Uterus (tissue), 2 donors: ENCODE results near the gene SAFB.

Experiments used
- CTCF ChIP-seq, 4 experiments: fragments of 200-600 bp in 2 of 4; fragments of 450-650 bp in 2 of 4; sonication (generic) in 2 of 4; IDR thresholded peaks; one replicate each; pipeline ENCODE4 v1.5.1; 2016 to 2019; ENCODE audit warnings: antibody characterized with exemption in 4 of 4, mild to moderate bottlenecking in 2 of 4, moderate library complexity in 1 of 4
- POLR2A ChIP-seq, 2 donors: fragments of 450-650 bp; IDR thresholded peaks; one replicate each; pipeline ENCODE4 v1.6.1; 2016; ENCODE audit warnings: antibody characterized with exemption in 2 of 2, mild to moderate bottlenecking in 1 of 2, moderate library complexity in 1 of 2

- TF ChIP-seq CTCF (IDR thresholded peaks at IDR 0.05) (no peak), POLR2A (IDR thresholded peaks at IDR 0.05) (no peak)
These were observed 12.9 kb upstream of the SAFB start for GRCh38 chr19:5609881-5610448.
